Gastroesophageal sphincter (tissue), 4 donors: Measurements from ENCODE around the gene TENM3. TPM values are rescaled to one million over a fixed set of nuclear protein-coding genes. Genes with fewer than 3 reads are reported as not detected.

Source experiments
- ATAC-seq: fragments of 150-250 bp; one replicate; pipeline ENCODE4 v1.9.1; 2016; ENCODE audit warnings: mild to moderate bottlenecking, moderate library complexity
- H3K27ac ChIP-seq, 4 donors: fragments of 200-600 bp; sonication (generic) in 3 of 4; 1 replicate in 3 of 4; 2 replicates in 1 of 4; pipeline ENCODE4 v1.5.1; 2016 to 2019
- H3K27me3 ChIP-seq: fragments of 200-600 bp; sonication (generic); one replicate; pipeline ENCODE4 v1.5.1; 2019
- H3K36me3 ChIP-seq, 2 donors: fragments of 200-600 bp; sonication (generic); one replicate each; pipeline ENCODE4 v1.5.1; 2019; ENCODE audit warnings: control low read depth in 1 of 2
- H3K4me1 ChIP-seq, 3 donors: fragments of 200-600 bp; sonication (generic); 1 replicate in 2 of 3; 2 replicates in 1 of 3; pipeline ENCODE4 v1.5.1; 2016 to 2019; ENCODE audit warnings: control low read depth in 2 of 3
- H3K4me3 ChIP-seq, 2 donors: fragments of 200-600 bp; sonication (generic); one replicate each; pipeline ENCODE4 v1.5.1; 2019; ENCODE audit warnings: mild to moderate bottlenecking in 1 of 2, moderate library complexity in 1 of 2
- H3K9me3 ChIP-seq, 3 donors: fragments of 200-600 bp; sonication (generic); one replicate each; pipeline ENCODE4 v1.5.1; 2017 to 2019; ENCODE audit warnings: control low read depth in 2 of 3
- CTCF ChIP-seq, 4 experiments: fragments of 200-600 bp in 2 of 4; fragments of 450-650 bp in 2 of 4; sonication (generic) in 1 of 4; IDR thresholded peaks; one replicate each; pipeline ENCODE4 v1.5.1; 2017 to 2019; ENCODE audit warnings: antibody characterized with exemption in 4 of 4, mild to moderate bottlenecking in 2 of 4, moderate library complexity in 2 of 4
- EP300 ChIP-seq: sonication (generic); formaldehyde crosslinking; IDR thresholded peaks from one replicate; pipeline ENCODE4 v1.6.1; 2017; ENCODE audit warnings: antibody characterized with exemption, mild to moderate bottlenecking
- POLR2A ChIP-seq, 2 donors: fragments of 450-650 bp; IDR thresholded peaks; one replicate each; pipeline ENCODE4 v1.6.1; 2017; ENCODE audit warnings: antibody characterized with exemption in 2 of 2, mild to moderate bottlenecking in 2 of 2, moderate library complexity in 1 of 2
- POLR2AphosphoS5 ChIP-seq: sonication (generic); formaldehyde crosslinking; IDR thresholded peaks from one replicate; pipeline ENCODE4 v1.6.1; 2017; ENCODE audit warnings: antibody characterized with exemption
- WGBS, 2 donors: methylation state at CpG; one replicate each; pipeline ENCODE4 v1.1.5; 2018; ENCODE audit warnings: low coverage in 1 of 2; 5-methylcytosine and 5-hydroxymethylcytosine counted together
- total RNA-seq, 4 donors: library from RNA; depleted of rRNA; stranded (reverse); fragments of >200 nt; gene quantifications; one replicate each; pipeline ENCODE4 v1.1.0, GENCODE V29; 2016

TENM3 gene
- total RNA-seq, 4 donors from 2014 or later: 8.2 to 39.9 (median 15.8) TPM

GRCh38 chr4:182684796-182685195 lies 441.6 kb downstream of the TENM3 start:
- Histone ChIP-seq H3K4me1 (no peaks in the 10 kb centered on the region), H3K9me3 (no peaks in the 10 kb centered on the region), H3K27ac (no peak overlapping the region), H3K36me3 (peaks cover 0 to 8% of the 10 kb centered on the region in 2 donors), H3K4me3 (no peak overlapping the region), H3K27me3 (no peaks in the 10 kb centered on the region)
- no peak for ATAC-seq
- TF ChIP-seq POLR2AphosphoS5 (no peak), POLR2A (IDR thresholded peaks at IDR 0.05) (no peak), EP300 (no peak), CTCF (IDR thresholded peaks at IDR 0.05) (no peak)

- Histone ChIP-seq H3K27me3 (no peaks in the 10 kb centered on the region), H3K27ac (no peak overlapping the region), H3K9me3 (no peaks in the 10 kb centered on the region), H3K4me3 (no peak overlapping the region), H3K4me1 (no peaks in the 10 kb centered on the region), H3K36me3 (peaks cover 0 to 11% of the 10 kb centered on the region in 2 donors)
- 80 to 85% methylated on average over 3 to 8 of the region's 14 CpGs for WGBS, 2 donors
- TF ChIP-seq POLR2AphosphoS5: no peak
- no peak for ATAC-seq
These were observed 444.9 kb downstream of the TENM3 start for GRCh38 chr4:182688081-182688480.

GRCh38 chr4:182694551-182694950 lies 451.3 kb downstream of the TENM3 start:
- Histone ChIP-seq H3K9me3 (no peaks in the 10 kb centered on the region), H3K36me3 (peaks cover 0 to 5% of the 10 kb centered on the region in 2 donors), H3K4me1 (no peaks in the 10 kb centered on the region), H3K27ac (no peak overlapping the region), H3K27me3 (no peaks in the 10 kb centered on the region), H3K4me3 (no peak overlapping the region)
- no peak for ATAC-seq
- TF ChIP-seq EP300 (no peak), POLR2A (IDR thresholded peaks at IDR 0.05) (no peak), POLR2AphosphoS5 (no peak), CTCF (IDR thresholded peaks at IDR 0.05) (no peak)
- whole genome bisulfite sequencing, 2 donors: 83 to 100% methylated on average over 2 of the region's 2 CpGs

- no peaks in the 10 kb centered on the region for H3K9me3 ChIP-seq
- no peaks in the 10 kb centered on the region for H3K27me3 ChIP-seq
- 92 to 100% methylated on average over 2 to 3 of the region's 3 CpGs for WGBS, 2 donors
- no peaks in the 10 kb centered on the region for H3K4me1 ChIP-seq
- no peak overlapping the region for H3K27ac ChIP-seq
- peaks cover 0 to 1% of the 10 kb centered on the region in 2 donors for H3K36me3 ChIP-seq
- H3K4me3 ChIP-seq: no peak overlapping the region
- no peak for ATAC-seq
- TF ChIP-seq POLR2AphosphoS5: no peak
- TF ChIP-seq POLR2A (IDR thresholded peaks at IDR 0.05): no peak
- TF ChIP-seq EP300: no peak
- TF ChIP-seq CTCF (IDR thresholded peaks at IDR 0.05): no peak
These were observed 451.8 kb downstream of the TENM3 start for GRCh38 chr4:182695009-182695408.

GRCh38 chr4:182695842-182696241 lies 452.6 kb downstream of the TENM3 start:
- no peaks in the 10 kb centered on the region for H3K4me1 ChIP-seq
- no peak for ATAC-seq
- H3K9me3 ChIP-seq: no peaks in the 10 kb centered on the region
- no peak overlapping the region for H3K27ac ChIP-seq
- no peak overlapping the region for H3K4me3 ChIP-seq
- no peaks in the 10 kb centered on the region for H3K27me3 ChIP-seq
- no peaks in the 10 kb centered on the region for H3K36me3 ChIP-seq
- 83 to 87% methylated on average over 2 of the region's 2 CpGs for WGBS, 2 donors
- TF ChIP-seq POLR2A (IDR thresholded peaks at IDR 0.05) (no peak), EP300 (no peak)

- Histone ChIP-seq H3K9me3 (no peaks in the 10 kb centered on the region), H3K27ac (no peak overlapping the region), H3K4me1 (no peaks in the 10 kb centered on the region), H3K27me3 (no peaks in the 10 kb centered on the region), H3K4me3 (no peak overlapping the region), H3K36me3 (no peaks in the 10 kb centered on the region)
- TF ChIP-seq CTCF (IDR thresholded peaks at IDR 0.05) (no peak), POLR2A (IDR thresholded peaks at IDR 0.05) (no peak), POLR2AphosphoS5 (no peak), EP300 (no peak)
- ATAC-seq: no peak
- WGBS, 2 donors: 40 to 71% methylated on average over 2 to 4 of the region's 6 CpGs
These were observed 453.9 kb downstream of the TENM3 start for GRCh38 chr4:182697094-182697493.
